ENCODE data around the gene FIZ1.
A peak's percentile ranks its signal among the peaks of the same experiment; 100 is the strongest.

Gene FIZ1

GRCh38 chr19:55635856-55636440, 36.6 kb upstream of the FIZ1 start:
- DNase-seq, result no peak

- DNase-seq, result no peak
These were observed 36.0 kb upstream of the FIZ1 start for GRCh38 chr19:55635334-55635717.

DNA sequence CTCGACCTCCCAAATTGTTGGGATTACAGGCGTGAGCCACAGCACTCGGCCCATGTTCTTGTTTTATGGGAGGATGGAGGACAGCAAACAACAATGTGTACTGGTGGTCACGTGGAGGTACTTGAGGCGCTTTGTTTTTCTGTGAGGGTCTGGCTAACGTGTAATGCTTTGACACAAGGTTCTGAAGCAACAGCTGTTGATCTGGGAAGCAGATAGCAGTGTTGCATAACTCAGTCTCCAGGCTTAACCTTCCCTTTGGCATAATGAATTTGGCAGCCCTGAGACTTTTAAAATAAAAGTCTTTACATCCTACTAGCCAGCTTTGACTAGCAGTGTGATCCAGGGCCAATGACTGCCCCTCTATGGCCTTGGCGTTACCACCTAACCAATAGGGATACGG, 34.5 kb upstream of the FIZ1 start:
- DNase-seq, result no peak

DNA sequence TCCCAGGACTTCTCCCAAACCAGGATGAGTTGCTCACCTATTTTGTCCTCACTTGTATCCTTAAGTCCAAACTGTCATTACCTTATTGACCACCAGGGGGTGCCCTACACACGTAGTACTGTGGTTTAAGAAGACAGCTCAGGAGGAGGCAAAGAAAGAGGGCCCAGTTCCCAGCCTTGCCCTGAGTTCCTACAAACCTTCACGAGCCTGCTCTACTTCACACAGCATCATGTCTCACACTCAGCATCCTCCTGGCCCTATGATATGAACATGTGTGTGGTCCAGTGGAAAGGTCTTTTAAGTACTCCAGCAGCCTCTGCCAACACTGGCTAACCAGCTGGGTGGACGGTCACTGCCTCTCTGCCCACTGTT, 33.1 kb upstream of the FIZ1 start:
- DNase-seq, result peak; percentile 85 to 94

GRCh38 chr19:55626350-55626749, 27.0 kb upstream of the FIZ1 start:
- no peak for DNase-seq

DNA sequence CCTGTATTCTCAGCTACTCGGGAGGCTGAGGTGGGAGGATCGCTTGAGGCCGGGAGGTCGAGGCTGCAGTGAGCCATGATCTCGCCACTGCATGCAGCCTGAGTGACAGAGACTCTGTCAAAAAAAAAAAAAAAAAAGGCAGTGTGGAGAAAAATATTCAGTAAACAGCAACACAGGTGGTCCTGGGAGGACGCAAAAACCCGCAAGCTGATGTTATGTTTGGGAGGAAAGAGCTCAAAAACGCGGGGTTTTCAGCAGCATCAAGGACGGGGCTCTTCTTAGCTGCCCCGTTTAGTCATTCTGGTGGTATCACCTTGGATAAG, 25.6 kb upstream of the FIZ1 start:
- DNase-seq, result no peak

DNA sequence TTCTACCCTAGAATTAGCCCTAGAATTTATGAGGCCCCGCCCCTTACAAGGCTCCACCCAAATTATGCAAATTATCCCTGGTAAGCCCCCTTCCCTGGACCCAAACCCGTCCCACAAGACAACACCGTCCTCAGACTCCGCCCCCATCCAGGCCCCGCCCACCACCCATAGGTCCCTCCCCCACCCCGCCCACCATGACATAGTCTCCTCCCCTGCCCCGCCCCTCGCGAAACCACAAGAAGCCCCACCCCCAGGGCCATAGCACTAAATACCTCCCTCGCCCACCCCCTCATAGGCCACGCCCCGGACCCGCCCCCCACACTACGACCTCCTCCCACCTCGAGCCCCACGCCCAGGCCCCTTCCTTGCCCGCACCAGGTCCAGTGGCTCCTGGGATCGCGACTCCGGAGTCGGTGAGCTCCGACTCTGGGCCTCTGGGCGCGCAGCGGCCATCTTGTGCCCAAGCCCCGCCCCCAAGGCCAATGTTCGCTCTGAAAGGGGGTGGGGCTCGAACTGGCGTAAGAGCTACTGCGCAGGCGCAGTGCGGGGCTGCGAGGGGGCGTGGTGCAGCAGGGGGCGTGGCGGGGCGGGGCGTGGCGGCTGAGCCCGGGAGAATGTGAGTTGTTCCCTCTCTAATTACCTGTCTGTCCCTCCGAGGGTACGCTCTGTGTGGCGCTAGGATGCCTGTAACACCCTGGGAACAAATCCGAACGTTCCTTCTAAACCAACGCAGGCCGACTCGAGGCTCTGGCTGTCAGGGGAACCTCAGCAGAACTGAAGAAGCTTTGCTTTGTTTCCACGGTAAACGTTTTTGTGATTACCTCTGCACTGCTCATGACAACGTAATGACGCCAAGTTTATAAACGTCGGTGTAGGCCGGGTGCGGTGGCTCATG, 25.0 kb upstream of the FIZ1 start, which contains the start of gene ZNF784:
Gene ZNF784 (minus strand): TSS at position 458 of the 895 bp plus-strand sequence. CDS start 5 bp downstream, at position 453.
- DNase-seq, result peak; percentile 89 to 94

DNA sequence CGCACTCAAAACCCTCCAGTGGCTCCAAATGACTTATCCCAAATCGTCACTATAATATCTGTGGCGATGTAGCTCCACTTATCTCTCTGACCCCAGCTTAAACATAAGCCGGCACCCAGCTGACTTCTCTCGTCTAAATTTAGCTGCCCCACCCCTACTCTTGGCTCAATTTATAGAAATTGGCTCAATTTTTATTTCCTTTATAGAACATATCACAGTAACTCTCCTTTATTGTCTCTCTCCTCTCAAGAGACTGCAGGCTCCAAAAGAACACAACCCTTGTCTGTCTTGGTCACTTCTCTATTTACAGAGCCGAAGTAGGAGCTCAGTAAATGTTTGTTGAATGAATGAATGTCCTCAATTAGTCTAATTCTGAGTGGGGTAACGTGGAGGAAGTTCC, 24.2 kb upstream of the FIZ1 start:
- DNase-seq, result no peak

DNA sequence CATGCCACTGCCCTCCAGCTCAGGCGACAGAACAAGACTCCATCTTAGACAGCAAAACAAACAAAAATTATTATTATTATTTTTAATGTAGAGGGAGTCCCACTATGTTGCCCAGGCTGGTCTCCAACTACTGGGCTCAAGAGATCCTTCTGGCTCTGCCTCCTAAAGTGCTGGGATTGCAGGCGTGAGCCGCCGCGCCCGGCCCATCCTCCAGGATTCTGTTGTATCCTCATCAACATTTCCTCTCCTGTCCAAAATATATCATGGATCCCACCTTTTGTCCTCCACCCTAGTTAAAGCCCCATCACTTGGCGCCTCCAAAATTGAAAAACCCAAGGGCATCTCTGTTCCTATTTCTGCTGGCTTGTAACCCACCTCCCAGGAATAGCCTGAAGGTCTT, 23.8 kb upstream of the FIZ1 start:
- DNase-seq, result no peak

DNA sequence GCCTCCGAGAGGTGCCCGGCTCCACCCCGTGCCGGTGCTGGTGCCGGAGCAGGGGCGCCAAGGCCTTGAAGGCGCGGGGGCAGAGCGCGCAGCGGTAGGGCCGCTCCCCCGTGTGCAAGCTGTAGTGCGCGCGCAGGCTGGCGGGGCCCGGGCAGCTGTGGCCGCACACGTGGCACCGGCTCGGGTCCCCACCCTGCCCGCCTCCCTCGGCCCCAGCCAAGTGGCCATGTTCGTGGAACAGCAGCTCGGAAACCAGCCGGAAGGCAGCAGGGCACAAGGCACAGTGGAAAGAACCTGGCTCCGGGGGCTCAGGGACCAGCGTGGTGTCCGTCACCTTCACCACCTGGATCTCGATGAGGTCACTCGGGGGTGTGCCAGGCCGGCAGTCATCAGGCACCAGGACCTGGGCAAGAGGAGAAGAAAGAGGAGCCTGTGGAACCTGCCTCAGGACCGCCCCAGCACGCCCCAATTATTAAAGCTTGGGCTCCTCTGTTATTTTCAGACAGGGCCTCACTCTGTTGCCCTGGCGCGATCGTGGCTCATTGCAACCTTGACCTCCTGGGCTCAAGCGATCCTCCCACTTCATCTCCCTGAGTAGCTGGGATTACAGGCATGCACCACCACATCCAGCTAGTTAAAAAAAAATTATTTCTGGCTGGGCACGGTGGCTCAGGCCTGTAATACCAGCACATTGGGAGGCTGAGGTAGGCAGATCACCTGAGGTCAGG, 23.1 kb upstream of the FIZ1 start:
- no peak for DNase-seq

DNA sequence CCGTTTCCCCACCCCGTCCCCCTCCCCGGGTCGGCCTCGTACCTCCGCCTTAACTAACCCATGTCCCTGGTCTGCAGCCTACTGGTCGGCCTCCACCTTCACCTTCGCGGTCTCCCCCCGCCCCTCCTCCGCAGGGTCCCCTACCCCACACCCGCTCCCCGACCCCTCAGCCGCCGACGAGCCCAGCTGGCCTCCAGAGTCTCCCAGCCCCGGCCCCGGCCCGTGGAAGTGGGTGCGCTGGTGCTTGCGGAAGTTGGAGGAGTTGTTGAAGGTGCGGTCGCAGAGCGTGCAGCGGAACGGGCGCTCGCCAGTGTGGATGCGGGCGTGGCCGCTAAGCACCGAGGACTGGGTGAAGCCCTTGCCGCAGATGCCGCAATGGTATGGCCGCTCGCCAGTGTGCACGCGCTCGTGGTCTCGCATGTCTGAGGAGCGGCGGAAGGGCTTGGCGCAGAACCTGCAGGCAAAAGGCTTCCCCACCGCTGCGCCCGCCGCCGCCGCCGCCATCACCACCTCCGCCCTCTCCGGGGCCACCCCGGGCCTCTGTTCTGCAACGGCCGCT, 22.4 kb upstream of the FIZ1 start:
- no peak for DNase-seq

DNA sequence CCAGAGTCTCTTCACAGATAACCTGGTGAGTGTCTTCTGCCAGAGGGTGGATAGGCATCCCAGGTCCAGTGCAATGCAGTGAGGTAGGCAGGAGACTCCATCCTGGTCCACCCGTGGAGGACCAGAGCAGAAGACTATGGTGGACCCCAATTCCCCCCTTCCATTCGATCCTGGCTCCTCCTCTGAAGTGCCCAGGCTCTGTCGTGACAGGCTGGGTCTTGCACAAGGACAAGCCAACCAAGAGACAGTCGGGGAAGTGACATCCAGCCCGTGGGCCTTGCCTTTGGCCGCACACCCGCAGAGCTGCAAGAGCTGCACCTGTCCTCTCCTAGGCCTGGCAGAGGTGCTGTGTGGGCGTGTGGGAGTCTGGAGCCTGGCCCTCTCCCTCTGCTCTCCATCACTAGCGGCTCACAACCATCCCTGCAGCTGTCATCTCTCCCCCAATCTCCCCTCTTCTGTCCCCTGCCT, 21.9 kb upstream of the FIZ1 start:
- DNase-seq, result no peak

DNA sequence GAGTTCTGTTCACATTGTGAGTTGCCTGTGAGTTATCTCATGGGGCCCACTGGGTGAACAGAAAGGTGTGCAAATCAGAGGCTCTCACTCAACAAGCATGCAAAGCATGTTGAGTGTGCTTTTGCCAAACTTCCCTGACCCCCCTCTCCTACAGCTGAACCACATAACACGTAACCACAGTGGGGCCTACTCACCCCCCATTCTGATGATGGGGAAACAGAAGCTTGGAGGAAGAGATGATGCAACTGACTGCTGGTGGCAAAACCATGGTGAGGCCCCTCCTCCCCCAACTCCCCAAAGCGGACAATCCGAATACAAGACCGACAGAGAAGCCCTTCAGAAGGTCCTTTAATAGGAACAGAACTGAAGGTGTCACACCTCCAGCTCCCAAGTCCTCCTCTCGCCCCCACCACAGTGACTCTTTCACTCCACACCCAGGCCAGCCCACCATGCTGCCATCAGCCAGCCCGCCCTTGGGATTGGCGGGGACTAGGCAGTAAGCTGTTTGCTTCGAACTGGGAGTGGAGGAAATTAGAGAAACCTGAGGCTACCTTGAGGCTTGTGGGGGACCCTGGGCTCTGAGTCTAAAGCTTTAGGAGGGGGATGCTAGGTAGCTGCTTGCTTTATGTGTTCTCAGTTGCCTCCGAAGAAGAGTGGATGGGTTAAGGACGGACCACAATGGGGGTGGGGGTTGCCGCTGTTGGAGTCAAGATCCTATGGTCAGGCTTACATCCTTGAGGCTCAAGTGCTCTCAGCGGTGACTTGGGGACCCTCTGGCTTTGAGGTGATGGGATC, 21.3 kb upstream of the FIZ1 start:
- no peak for DNase-seq

- DNase-seq, result no peak
These were observed 20.0 kb upstream of the FIZ1 start for GRCh38 chr19:55619286-55619685.

DNA sequence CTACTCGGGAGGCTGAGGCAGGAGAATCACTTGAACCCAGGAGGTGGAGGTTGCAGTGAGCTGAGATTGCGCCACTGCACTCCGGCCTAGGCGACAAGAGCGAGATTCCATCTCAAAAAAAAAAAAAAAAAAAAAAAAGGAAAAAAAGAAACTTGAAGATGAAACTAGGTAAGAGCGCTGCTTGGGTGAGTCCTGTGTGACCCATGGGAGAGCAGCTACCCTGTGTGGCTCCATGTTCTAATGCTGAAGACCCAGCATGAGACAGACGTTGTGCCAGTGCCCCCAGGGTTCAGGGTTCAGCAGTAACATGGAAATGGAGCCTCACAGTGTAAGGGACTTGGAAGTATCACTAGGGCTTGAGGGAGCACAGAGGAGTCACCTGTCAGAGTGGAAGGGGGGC, 19.1 kb upstream of the FIZ1 start:
- no peak for DNase-seq

DNA sequence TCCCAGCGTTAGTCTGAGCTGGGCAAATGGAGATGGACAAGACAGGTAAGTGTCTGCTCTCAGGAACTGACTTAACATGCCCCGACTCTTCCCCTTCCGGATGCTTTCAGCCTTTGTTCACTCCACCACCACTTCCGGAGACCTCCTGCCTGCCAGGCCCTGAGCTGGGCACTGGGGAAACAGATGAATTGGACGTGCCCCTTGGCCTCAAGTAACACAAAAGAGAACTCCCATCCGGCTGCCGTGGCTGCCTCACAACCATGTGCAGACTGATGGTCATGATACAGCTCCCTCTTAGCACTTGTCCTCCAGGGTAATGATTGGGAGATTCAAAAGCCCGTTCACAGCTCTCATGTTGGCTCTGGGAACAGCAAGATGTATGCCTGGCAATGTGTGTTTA, 18.1 kb upstream of the FIZ1 start:
- DNase-seq, result no peak

GRCh38 chr19:55616395-55616875, 17.1 kb upstream of the FIZ1 start:
- DNase-seq, result no peak

- DNase-seq, result no peak
These were observed 16.5 kb upstream of the FIZ1 start for GRCh38 chr19:55615543-55616394.

GRCh38 chr19:55614711-55615542, 15.6 kb upstream of the FIZ1 start:
- no peak for DNase-seq

DNA sequence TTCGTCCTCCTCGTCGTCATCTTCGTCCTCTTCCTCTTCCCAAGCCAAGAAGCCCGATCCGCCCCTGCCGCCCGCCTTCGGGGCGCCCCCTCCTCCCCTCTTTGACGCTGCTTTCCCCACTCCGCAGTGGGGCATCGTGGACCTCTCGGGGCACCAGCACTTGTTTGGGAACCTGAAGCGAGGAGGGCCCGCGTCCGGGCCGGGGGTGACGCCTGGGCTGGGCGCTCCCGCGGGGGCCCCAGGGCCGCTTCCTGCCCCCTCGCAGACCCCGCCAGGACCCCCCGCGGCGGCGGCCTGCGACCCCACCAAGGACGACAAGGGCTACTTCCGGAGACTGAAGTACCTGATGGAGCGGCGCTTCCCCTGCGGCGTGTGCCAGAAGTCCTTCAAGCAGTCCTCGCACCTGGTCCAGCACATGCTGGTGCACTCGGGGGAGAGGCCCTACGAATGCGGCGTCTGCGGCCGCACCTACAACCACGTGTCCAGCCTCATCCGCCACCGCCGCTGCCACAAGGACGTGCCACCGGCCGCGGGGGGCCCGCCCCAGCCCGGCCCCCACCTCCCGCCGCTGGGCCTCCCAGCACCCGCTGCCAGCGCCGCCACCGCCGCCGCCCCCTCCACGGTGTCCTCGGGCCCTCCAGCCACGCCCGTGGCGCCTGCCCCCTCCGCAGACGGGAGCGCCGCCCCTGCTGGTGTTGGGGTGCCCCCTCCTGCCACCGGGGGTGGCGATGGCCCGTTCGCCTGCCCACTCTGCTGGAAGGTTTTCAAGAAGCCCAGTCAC, 14.8 kb upstream of the FIZ1 start:
- no peak for DNase-seq

Data from NCI-H524 (cell line).